HFF-Myc (cell line): Measurements from ENCODE around the gene NEB.
A peak's percentile ranks its signal among the peaks of the same experiment; 100 is the strongest.

Experiments used
- DNase-seq: peaks from one replicate; pipeline ENCODE4 v3.0.0-alpha.2; 2011; ENCODE audit warnings: low read depth; ENCODE audit errors: extremely low read depth
- H3K4me3 ChIP-seq: replicated peaks from 2 replicates; pipeline ENCODE4 v1.5.1; 2011; ENCODE audit warnings: low read depth, mild to moderate bottlenecking, control low read depth, low read length
- TF ChIP-seq, protein P1 (sequence below): IDR thresholded peaks from 2 replicates; pipeline ENCODE4 v1.5.1; 2012; ENCODE audit warnings: mild to moderate bottlenecking, low read depth, low read length, control low read depth; ENCODE audit errors: missing control alignments

The NEB gene

DNA sequence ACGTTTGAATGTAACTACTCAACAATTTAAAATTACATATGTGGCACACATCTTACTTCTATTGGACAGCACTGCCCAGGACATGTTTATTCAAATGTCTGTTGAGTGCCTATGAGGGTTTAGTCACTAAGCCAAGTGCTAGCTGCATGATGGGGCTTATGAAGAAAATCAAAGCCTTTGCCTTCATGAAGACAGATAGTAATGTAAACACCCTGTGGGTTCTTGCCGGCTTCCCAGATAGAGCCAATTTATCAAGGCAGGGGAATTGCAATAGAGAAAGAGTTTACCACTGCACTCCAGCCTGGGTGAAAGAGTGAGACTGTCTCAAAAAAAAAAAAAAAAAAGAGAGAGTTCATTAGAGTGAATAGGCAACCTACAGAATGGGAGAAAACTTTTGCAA is 43.7 kb upstream of the NEB start:
- no peak for DNase-seq
- no peak overlapping the region for H3K4me3 ChIP-seq
- TF ChIP-seq, protein P1, sequence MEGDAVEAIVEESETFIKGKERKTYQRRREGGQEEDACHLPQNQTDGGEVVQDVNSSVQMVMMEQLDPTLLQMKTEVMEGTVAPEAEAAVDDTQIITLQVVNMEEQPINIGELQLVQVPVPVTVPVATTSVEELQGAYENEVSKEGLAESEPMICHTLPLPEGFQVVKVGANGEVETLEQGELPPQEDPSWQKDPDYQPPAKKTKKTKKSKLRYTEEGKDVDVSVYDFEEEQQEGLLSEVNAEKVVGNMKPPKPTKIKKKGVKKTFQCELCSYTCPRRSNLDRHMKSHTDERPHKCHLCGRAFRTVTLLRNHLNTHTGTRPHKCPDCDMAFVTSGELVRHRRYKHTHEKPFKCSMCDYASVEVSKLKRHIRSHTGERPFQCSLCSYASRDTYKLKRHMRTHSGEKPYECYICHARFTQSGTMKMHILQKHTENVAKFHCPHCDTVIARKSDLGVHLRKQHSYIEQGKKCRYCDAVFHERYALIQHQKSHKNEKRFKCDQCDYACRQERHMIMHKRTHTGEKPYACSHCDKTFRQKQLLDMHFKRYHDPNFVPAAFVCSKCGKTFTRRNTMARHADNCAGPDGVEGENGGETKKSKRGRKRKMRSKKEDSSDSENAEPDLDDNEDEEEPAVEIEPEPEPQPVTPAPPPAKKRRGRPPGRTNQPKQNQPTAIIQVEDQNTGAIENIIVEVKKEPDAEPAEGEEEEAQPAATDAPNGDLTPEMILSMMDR: no peak

DNA sequence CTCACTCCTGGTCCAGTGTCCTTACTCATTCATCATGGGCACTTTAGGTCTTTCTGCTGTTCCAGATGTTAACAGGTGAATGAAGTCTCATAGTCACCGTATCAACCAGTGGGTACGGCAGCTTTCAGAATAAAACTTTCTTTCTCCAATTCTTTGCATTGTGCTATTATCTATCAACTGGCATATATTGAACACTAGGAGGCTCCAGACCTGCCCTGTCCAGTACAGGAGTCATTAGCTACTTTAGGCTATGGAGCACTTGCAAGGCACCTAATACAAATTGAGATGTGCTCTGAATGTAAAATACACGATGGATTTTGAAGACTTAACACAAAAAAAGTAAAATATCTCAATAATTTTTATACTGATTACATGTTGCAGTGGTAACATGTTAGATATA is 43.2 kb upstream of the NEB start:
- no peak overlapping the region for H3K4me3 ChIP-seq
- TF ChIP-seq, protein P1: peak; percentile 18
- DNase-seq: no peak

DNA sequence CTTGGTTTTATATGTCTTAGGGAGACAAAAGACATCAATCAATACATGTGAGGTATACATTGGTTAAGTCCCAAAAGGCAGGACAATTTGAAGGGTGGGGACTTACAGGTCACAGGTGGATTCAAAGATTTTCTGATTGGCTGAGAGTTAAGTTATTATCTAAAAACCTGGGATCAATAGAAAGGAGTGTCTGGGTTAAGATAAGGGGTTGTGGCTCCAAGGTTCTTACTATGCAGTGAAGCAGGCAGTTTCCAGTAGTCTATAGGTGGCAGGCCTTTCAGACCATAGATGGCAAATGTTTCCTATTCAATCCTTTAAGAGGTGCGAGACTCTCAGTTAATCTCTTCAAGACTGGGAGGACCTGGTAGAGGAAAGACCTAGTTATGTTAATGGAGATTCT is 42.1 kb upstream of the NEB start:
- TF ChIP-seq, protein P1: no peak
- no peak for DNase-seq
- no peak overlapping the region for H3K4me3 ChIP-seq

DNA sequence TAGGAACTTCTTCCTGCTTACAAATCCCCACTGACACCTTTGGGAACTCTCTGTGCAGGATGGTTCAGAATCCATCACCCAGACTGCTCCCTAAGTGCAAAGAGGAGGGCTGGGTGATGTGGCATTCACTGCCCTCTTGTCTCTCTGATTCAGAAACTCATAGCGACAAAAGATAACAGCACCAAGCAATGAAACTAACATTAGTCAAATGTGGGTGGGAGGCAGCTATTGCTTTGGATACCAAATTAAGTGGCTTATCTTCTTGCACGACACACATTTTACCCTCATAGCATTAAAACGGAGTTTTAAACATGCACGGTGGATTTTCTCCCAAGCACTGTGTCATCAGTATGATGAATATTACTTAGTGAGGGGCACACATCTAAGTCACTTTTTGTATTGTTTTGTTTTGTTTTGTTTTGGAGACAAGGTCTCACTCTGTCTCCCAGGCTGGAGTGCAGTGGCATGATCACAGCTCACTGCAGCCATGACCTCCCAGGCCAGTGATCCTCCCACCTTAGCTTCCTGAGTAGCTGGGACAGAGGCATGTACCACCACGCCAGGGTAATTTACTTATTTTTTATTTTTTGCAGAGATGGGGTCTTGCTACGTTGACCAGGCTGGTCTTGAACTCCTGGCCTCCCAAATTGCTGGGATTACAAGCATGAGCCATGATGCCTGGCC is 40.9 kb upstream of the NEB start:
- TF ChIP-seq, protein P1: no peak
- no peak overlapping the region for H3K4me3 ChIP-seq
- DNase-seq: no peak

DNA sequence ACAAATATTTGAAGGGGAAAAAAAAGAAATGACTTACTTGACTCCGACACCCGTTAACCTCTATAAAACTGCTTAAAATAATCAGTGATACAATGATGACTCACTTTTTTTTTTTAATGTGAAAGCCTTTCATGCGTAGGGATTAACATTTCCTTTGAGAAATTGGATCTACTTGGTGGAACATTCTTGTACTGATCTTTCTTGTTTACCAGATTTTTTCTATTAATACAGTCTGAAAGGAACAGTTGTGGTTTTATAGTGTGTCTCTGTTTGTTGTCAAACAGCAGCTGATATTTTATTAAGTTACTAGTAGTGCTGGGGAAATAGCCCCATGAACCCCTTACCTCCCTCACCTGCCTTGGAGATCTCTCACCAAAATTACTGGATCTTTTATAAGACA is 40.2 kb upstream of the NEB start:
- no peak overlapping the region for H3K4me3 ChIP-seq
- peak; percentile 44 for DNase-seq
- TF ChIP-seq, protein P1: no peak

DNA sequence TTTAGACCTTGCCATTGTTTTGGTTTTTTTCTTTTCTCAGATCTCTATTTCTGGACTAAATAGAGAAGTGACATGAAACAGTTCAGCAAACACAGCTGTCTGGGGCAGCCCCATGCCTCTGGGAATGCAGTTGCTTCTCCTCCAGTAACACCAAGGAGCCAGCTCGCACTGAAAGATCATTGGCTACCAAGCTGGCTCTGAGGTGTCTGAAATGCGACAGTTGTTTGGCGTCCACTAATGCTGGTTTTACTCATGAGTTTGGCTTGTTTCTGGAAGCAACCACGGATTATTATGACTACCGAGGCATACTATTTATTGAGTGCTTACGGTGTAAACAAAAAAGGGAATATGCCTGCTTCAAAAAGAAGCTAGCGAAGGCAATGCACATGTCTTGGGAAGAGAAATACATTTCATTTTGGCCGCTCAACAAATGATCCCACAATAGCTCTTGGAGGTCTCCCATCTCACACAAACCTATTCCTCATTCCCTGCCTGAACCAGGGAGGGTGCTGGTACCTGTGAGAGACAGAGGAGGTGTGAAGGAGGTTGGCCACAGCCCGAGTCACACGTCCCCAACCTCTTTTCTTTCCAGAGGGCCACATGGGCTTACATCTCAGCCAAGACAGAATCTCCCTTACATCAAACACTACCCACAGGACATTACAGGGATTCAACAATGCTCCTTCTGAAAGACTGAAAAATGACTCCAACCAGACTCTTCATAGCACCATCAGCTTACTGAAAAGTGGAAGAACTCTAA is 37.5 kb upstream of the NEB start:
- DNase-seq: peak; percentile 41
- TF ChIP-seq, protein P1: no peak
- no peak overlapping the region for H3K4me3 ChIP-seq
